ENCODE measurements around the gene ACBD3. TPM values are rescaled to one million over a fixed set of nuclear protein-coding genes. Genes with fewer than 3 reads are reported as not detected.

Gene ACBD3
- total RNA-seq, 1 donor from 2014 or later: 82.4 TPM

DNA sequence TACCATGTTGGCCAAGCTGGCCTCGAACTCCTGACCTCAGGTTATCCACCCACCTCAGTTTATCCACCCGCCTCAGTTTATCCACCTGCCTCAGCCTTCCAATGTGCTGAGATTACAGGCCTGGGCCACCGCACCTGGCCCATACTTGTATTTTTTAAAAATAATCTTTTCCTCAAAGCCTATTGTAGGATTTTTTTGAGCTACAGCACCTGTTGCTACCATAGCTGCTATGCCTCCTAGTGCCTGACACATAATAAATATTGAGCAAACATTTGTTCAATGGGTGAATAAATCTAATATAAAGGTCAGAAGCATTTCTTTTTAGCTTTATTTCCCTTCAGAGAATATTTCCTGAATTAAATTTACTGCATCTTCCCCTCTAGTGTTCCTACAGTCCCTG, 15.7 kb upstream of the ACBD3 start:
- no peak for DNase-seq (ENCODE audit: low read depth)

DNA sequence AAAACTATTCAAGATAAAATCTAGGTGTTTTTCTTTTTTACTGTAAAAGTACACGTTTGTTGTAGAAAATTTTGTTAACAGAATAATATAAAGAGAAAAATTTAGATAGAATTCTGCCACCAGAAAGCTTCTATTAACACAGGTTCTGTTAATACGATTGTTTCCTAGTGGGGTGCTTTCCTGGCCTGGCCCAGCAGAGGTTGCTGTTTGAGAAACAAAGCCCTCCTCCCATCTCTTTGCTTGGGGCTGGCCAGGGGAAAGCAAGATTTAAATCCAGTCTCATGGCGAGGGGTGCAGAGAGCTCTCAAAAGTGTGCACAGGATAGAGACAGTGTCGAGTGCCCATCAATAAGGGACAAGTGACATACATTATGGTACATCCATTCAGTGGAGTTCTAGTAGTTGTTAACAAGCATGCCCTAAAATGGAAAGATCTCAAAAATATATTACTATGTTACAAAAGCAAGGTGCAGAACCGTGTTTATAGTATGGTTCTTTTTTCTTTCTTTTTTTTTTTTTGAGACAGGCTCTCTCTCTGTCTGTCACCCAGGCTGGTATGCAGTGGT, 14.6 kb upstream of the ACBD3 start:
- no peak for DNase-seq (ENCODE audit: low read depth)

DNA sequence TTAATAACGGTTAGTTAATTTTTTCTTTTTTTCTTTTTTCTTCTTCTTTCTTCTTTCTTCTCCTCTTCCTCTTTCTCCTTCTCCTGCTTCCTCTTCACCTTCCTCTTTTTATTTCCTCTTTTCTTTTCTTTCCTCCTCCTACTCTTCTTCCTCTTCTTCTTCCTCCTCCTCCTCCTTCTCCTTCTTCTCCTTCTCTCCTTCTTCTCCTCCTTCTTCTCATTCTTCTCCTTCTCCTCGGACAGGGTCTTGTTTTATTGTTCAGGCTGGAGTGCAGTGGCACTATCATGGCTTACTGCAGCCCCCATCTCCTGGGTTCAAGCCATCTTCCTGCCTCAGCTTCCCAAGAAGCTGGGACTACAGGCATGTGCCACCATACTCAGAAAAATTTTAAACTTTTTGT, 13.4 kb upstream of the ACBD3 start:
- no peak for DNase-seq (ENCODE audit: low read depth)

DNA sequence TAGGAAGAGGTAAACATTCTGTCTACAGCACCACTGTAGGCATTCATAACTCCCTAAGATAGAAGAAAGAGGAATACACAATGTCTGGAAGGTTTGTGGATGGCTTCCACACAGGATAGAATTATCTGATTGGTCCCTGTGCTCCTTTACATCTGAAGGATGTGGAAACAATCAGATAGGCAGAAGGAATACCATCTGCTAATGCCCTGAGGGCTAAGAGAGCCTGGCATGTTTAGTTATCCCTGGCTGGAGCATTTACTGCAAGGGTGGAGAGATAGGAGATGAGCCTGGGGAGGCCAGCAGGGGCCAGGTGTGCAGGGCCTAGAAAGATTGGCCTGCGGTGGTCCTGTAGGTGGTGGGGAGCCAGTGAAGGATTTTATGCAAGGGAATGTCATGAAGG, 8.6 kb upstream of the ACBD3 start:
- no peak for DNase-seq (ENCODE audit: low read depth)

- DNase-seq (ENCODE audit: low read depth): no peak
Observed at GRCh38 chr1:226187380-226187779, 839 bp upstream of the ACBD3 start.

- no peak for DNase-seq (ENCODE audit: low read depth)
Observed at GRCh38 chr1:226187019-226187322, 430 bp upstream of the ACBD3 start.

GRCh38 chr1:226185141-226186036, 1.2 kb downstream of the ACBD3 start:
- no peak for DNase-seq (ENCODE audit: low read depth)

DNA sequence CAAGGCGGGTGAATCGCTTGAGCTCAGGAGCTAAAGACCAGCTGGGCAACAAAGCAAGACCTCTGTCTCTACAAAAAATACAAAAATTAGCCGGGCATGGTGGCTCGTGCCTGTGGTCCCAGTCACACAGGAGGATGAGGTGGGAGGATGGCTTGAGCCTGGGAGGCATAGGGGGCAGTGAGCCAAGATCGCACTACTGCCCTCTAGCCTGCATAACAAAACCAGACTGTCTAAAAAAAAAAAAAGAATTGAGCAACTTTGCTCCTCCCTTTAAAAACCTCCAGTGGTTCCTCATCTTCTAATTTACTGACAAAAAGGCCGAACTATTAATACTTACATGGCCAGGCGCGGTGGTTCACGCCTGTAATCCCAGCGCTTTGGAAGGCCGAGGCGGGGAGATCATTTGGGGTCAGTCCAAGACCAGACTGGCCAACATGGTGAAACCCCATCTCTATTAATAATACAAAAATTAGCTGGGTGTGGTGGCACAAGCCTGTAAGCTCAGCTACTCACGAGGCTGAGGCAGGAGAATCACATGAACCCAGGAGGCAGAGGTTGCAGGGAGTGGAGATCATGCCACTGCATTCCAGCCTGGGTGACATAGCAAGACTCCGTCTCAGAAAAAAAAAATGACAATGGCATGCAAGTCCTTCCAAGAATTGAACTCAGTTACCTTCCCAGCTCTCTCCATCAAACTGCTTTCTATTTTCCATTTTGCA, 4.4 kb downstream of the ACBD3 start:
- peak; percentile 87 for DNase-seq (ENCODE audit: low read depth)

DNA sequence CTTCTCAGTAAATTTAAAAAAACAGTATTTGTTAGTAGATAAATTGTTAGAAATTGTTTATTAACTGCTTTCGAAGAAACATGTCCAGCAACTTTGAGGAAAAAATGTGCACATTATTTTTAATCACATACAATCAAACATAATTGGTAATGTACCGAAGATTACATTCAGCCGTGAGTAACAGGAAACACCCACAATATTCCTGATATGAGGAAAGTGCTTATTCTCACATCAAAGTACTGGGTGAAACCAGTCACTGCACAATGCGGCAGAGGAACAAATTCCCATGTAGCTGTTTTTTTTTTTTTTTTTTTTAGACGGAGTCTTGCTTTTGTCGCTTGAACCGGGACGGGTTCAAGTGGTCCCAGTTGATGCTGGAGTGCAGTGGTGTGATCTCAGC, 9.7 kb downstream of the ACBD3 start:
- no peak for DNase-seq (ENCODE audit: low read depth)

GRCh38 chr1:226172589-226172988, 14.0 kb downstream of the ACBD3 start:
- DNase-seq (ENCODE audit: low read depth): no peak

DNA sequence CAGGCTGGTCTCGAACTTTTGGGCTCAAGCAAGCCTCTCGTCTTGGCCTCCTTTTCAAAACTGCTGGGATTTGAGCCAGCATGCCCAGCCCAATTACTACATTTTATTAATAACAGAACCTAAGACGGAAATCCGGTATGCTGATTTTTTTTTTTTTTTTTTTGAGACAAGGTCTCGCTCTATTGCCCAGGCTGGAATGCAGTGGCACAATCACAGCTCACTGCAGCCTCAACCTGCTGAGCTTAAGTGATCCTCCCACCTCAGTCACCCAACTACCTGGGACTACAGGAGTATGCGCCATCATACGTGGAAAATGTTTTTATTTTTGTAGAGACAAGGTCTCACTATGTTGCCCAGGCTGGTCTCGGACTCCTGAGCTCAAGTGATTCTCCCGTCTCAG, 20.2 kb downstream of the ACBD3 start:
- no peak for DNase-seq (ENCODE audit: low read depth)

DNA sequence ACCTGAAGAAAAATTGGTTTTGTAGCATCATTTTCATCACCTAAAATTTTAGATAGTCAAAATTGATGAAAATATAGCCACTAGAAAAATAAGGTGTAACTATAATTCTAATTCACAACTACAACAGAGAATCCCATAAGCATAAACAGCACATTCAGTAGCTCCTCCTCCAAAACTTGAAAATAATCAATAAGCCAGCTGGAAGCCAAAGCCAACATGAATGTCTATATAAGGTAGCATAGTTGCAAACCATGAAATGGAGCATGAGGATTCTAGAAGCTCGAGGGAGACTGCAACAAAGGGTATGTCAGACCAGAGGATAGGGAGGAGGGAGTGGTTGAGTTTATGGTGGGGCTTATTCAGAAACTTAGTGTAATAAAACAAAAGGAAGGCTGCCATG, 22.4 kb downstream of the ACBD3 start:
- no peak for DNase-seq (ENCODE audit: low read depth)

DNA sequence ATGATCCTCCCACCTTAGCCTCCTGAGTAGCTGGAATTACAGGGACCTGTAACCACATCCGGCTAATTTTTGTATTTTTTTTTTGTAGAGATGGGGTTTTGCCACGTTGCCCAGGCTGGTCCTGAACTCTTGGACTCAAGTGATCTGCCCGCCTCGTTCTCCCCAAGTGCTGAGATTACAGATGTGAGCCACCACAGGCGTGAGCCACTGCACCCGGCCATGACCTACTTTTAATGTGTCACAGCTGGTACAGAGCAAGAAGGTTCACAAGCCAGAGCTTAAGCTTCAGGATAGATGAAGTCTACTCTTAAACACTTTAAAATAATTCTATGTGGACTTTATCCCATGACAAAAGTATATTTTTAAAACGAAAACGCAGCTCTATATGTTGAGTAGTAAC, 23.6 kb downstream of the ACBD3 start:
- no peak for DNase-seq (ENCODE audit: low read depth)

DNA sequence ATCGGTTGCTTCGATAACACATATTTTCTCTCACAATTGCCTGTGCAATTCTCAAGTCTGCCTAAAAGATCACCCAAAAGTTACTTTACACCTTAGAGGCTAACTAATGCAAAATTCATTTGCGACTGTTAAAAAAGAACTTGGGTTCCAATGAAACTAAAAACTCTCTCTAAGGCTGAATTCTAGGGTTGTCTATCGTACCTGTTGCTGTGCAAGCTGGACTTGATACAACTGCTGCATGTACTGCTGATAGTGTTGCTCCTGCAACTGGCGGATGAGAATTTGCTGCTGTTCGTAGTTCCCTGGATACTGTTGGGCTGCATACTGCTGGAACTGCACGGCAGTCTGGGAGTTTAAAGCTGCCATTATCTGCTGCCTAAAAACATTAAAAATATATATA, 27.6 kb downstream of the ACBD3 start:
- no peak for DNase-seq (ENCODE audit: low read depth)

DNA sequence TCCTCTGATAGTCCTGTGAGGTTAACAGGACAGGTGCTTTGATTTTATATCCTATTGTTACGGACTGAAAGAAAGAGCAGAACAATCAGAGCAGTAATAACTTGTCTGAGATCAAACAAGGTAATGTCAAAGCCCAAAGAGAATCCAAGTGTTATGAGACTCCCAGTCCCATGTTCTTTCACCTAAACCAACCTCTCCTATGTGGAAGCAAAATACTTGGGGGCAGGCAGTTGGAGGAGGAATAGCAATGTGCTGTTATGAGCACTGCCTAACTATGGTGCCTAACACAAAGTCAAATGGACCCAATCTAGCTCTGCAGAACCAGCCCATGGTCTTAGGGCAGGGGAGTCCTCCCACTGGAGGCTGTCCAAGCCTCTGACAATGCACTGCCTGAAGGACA, 28.1 kb downstream of the ACBD3 start:
- no peak for DNase-seq (ENCODE audit: low read depth)

DNA sequence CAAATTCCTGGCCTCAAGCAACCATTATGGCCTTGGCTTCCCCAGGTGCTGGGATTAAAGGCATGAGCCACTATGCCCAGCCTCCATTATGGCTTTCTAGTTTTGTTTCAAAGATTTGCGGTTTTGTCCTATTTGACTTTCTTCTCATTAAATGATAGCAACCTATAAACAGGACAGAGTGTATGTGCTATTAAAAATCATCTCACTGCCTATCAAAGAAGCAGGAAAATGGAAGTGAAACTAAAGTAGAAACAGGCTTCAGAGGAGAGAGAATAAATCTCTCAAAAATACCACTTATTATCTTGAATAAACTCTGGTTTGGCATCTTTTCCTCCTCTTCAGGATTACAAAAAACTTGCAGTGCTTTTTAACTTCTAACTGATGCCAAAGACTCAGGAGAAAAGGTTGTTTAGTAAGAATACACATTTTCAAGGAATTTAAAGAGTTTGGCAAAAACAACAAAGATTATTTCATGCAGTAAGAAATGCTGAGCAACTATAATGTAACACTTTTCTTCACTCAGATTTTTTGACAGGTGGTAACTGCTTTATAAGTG, 28.7 kb downstream of the ACBD3 start:
- no peak for DNase-seq (ENCODE audit: low read depth)

- no peak for DNase-seq (ENCODE audit: low read depth)
Observed at GRCh38 chr1:226154593-226154992, 31.9 kb downstream of the ACBD3 start.

- DNase-seq (ENCODE audit: low read depth): no peak
Observed at GRCh38 chr1:226149806-226150205, 36.7 kb downstream of the ACBD3 start.

DNA sequence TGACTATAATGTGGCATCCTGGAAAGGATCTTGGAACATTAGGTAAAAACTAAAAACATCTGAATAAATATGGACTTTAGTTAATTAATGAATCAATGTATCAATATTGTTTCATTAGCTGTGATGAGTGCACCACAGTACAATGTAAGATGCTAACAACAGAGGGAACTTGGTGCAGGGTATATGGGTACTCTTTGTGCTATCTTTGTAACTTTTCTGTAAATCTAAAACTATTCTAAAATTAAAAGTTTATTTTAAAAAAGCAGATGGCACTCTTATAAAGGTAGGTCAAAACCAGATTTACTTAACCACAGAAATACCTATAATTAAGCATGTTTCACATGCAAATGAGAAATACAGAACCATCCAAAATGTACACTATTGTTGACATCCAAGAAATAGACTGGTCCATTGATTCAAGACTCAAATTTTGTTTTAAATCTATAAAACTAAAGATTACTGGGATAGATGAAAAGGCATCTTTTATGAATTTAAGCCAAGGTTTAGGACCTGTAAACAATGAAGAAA, 38.4 kb downstream of the ACBD3 start:
- DNase-seq (ENCODE audit: low read depth): no peak

GRCh38 chr1:226144045-226144444, 42.5 kb downstream of the ACBD3 start:
- DNase-seq (ENCODE audit: low read depth): no peak

DNA sequence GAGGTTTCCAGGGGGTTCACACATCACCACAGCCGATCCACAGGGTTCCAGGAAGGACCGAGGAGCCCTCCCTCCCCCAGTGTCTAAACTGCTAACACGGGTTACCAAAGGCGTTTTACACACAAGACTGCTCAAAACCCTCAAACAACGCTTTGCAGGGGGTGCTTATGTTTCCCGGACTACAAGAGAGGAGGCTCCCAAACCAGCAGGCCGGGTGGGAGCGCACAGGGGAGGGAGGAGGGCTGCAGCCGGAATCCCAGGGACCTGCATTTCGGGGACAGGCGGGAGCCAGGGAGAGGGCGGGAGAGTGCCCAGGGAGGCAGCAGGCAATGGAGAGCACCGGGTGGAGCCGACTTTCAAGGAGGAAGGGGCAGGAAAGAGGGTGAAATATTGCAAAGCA, 50.8 kb downstream of the ACBD3 start:
- DNase-seq (ENCODE audit: low read depth): no peak

DNA sequence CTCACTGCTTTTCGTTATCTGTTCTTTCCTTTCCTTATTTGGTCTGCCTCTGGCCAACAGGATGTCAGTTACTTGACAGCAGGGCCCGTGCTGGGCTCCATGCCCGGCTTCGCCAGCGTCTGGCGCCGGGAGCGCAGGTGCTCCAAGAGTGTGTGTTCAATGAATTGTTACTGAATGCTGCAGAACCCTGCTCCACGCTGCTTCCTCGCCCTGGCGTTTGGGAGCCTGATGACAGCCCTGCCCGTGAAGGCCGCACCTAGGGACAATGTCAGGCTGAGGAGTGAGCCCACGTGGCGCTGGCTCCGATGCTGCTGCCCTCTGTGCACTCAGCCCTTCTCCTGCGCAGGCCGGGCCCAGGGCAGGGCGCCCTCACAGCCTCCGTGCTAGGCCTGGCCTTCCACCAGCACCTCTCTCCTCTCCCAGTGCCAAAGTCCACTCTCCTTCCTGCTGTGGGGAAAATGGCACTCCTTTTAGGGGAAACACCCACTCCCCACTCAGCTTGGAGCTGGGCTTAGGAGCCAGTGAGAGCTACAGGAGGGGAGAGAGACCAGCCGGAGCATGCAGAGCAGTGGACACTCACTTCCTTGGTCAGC, 51.4 kb downstream of the ACBD3 start:
- no peak for DNase-seq (ENCODE audit: low read depth)
